HepG2 (cell line): ENCODE measurements around the gene CTF1. TPM values are rescaled to one million over a fixed set of nuclear protein-coding genes. Genes with fewer than 3 reads are reported as not detected.

Source experiments
- ARID2 ChIP-seq: sonication (generic); formaldehyde crosslinking; IDR thresholded peaks from 2 replicates; pipeline ENCODE4 v1.8.1; 2022; ENCODE audit warnings: mild to moderate bottlenecking, missing genetic modification reagents, borderline replicate concordance
- BRF2 ChIP-seq: sonication (generic); formaldehyde crosslinking; IDR thresholded peaks from 2 replicates; pipeline ENCODE4 v1.8.1; 2022; ENCODE audit warnings: mild to moderate bottlenecking, missing genetic modification reagents
- ERF ChIP-seq: IDR thresholded peaks from 2 replicates; pipeline ENCODE4 v1.6.1; 2018; ENCODE audit warnings: missing biosample characterization, missing genetic modification reagents
- ESRRA ChIP-seq: sonication (generic); formaldehyde crosslinking; IDR thresholded peaks from 2 replicates; pipeline ENCODE4 v1.5.1; 2020; ENCODE audit warnings: mild to moderate bottlenecking, low read depth, missing genetic modification reagents
- GMEB2 ChIP-seq: IDR thresholded peaks from 2 replicates; pipeline ENCODE4 v1.6.1; 2016; ENCODE audit warnings: missing biosample characterization, missing genetic modification reagents, low read depth
- IRF2 ChIP-seq: IDR thresholded peaks from 2 replicates; pipeline ENCODE4 v1.6.1; 2018; ENCODE audit warnings: missing genetic modification reagents, missing compliant biosample characterization
- KLF11 ChIP-seq: IDR thresholded peaks from 2 replicates; pipeline ENCODE4 v1.6.1; 2016; ENCODE audit warnings: missing compliant biosample characterization
- LRRFIP1 ChIP-seq: sonication (generic); formaldehyde crosslinking; conservative IDR thresholded peaks from 2 replicates; pipeline ENCODE4 v1.4.0; 2020; ENCODE audit warnings: missing genetic modification reagents
- MAFF ChIP-seq: IDR thresholded peaks from 2 replicates; pipeline ENCODE4 v1.6.1; 2011; ENCODE audit warnings: low read depth, low read length, improper control_type of control experiment
- MAFK ChIP-seq, 2 experiments: IDR thresholded peaks in 1 of 2; conservative IDR thresholded peaks in 1 of 2; 2 replicates each; pipeline ENCODE4 v1.6.1; 2011; ENCODE audit warnings: improper control_type of control experiment in 2 of 2, low read length in 2 of 2
- MXD3 ChIP-seq: IDR thresholded peaks from 2 replicates; pipeline ENCODE4 v1.6.1; 2016; ENCODE audit warnings: mild to moderate bottlenecking, missing biosample characterization, missing genetic modification reagents
- POGZ ChIP-seq: sonication (generic); formaldehyde crosslinking; IDR thresholded peaks from 2 replicates; pipeline ENCODE4 v1.4.0; 2020; ENCODE audit warnings: mild to moderate bottlenecking, missing genetic modification reagents
- PRPF4 ChIP-seq: fragments of 200-400 bp; formaldehyde crosslinking; IDR thresholded peaks from 2 replicates; pipeline ENCODE4 v1.6.1; 2016; ENCODE audit warnings: low read length, low read depth; ENCODE audit not compliant: poor library complexity, severe bottlenecking
- SAP130 ChIP-seq: IDR thresholded peaks from 2 replicates; pipeline ENCODE4 v1.6.1; 2016; ENCODE audit warnings: low read depth
- SIN3B ChIP-seq: fragments of 150-350 bp; IDR thresholded peaks from 2 replicates; pipeline ENCODE4 v1.6.1; 2014; ENCODE audit warnings: low read length
- TCF7L2 ChIP-seq: IDR thresholded peaks from 2 replicates; pipeline ENCODE4 v1.6.1; 2011; ENCODE audit warnings: mild to moderate bottlenecking, low read depth, low read length, moderate library complexity
- TFE3 ChIP-seq: IDR thresholded peaks from 2 replicates; pipeline ENCODE4 v1.6.1; 2016
- ZNF503 ChIP-seq: sonication (generic); formaldehyde crosslinking; IDR thresholded peaks from 2 replicates; pipeline ENCODE4 v1.4.0; 2020; ENCODE audit warnings: missing genetic modification reagents
- ZNF563 ChIP-seq: sonication (generic); formaldehyde crosslinking; IDR thresholded peaks from 2 replicates; pipeline ENCODE4 v1.8.0; 2022; ENCODE audit warnings: mild to moderate bottlenecking, moderate library complexity, missing genetic modification reagents
- ZNF891 ChIP-seq: sonication (generic); formaldehyde crosslinking; IDR thresholded peaks from 2 replicates; pipeline ENCODE4 v1.5.0; 2020; ENCODE audit warnings: mild to moderate bottlenecking, missing genetic modification reagents
- polyA plus RNA-seq, 8 experiments: library from polyadenylated mRNA; depleted of rRNA in 3 of 8; stranded (reverse) in 7 of 8; unstranded in 1 of 8; fragments of >200 nt; fragmentation: Illumina TruSeq in 4 of 8; extraction: Trizol in 4 of 8; gene quantifications; 2 replicates each; pipeline versions ENCODE4 v1.2.1 to v1.2.3, GENCODE V29; 2011 to 2016; ENCODE audit warnings: low read depth in 4 of 8, missing spikeins in 1 of 8, mixed read lengths in 1 of 8; ENCODE audit not compliant: insufficient read depth in 1 of 8
- total RNA-seq, 5 experiments: library from RNA; depleted of rRNA; stranded (reverse); fragments of >200 nt; fragmentation: Illumina TruSeq; extraction: Trizol; gene quantifications; 2 replicates each; pipeline ENCODE4 v1.2.3, GENCODE V29; 2016; ENCODE audit warnings: low read depth in 1 of 5

The CTF1 gene
- total and polyA plus RNA-seq, 2 of the 13 experiments (the other 11 are each of a cell fraction or from before 2014, with no cell fraction given), result 0.13 to 1.8 TPM

GRCh38 chr16:30874821-30875717 lies 21.3 kb upstream of the CTF1 start (continued):
- peak; percentile 99 for TF ChIP-seq ERF (CRISPR knock-in tag)
- TF ChIP-seq ESRRA, result peak; percentile 90
- TF ChIP-seq ARID2 (CRISPR knock-in tag), result no peak
- peak; percentile 1; the same call in 1 of the 2 replicates for TF ChIP-seq MAFF
- no peak for TF ChIP-seq MAFK (conservative IDR thresholded peaks at IDR 0.05 in 1 of 2, IDR thresholded peaks at IDR 0.05 in 1 of 2; ENCODE audit: low read length in 2 of 2)
- peak; percentile 99 for TF ChIP-seq KLF11 (CRISPR knock-in tag)
- peak; percentile 99 for TF ChIP-seq SAP130
- TF ChIP-seq BRF2 (CRISPR knock-in tag), result peak; percentile 98
- peak; percentile 99 for TF ChIP-seq IRF2 (CRISPR knock-in tag)
- peak; percentile 99 for TF ChIP-seq ZNF891 (CRISPR knock-in tag)
- peak; percentile 60; the same call in 1 of the 2 replicates for TF ChIP-seq GMEB2 (CRISPR knock-in tag)
- peak; percentile 98 for TF ChIP-seq MXD3 (CRISPR knock-in tag)
- no peak for TF ChIP-seq TCF7L2
- no peak for TF ChIP-seq PRPF4
- TF ChIP-seq SIN3B, result peak; percentile 83
- TF ChIP-seq ZNF563 (CRISPR knock-in tag), result peak; percentile 89
- peak; percentile 89 for TF ChIP-seq POGZ (CRISPR knock-in tag)
- peak; percentile 81; the same call in 1 of the 2 replicates for TF ChIP-seq TFE3 (CRISPR knock-in tag)
- 0 out of 2 replicates have a peak, but pooled peaks have one; percentile 55 for TF ChIP-seq LRRFIP1 (CRISPR knock-in tag)
- TF ChIP-seq ZNF503 (CRISPR knock-in tag), result peak; percentile 92
